Suppressor macrophage treated with lipopolysaccharide for 1 hour (primary cell): Measurements from ENCODE around the gene USP31.

Experiments used
- DNase-seq, 3 donors: peaks; one replicate each; pipeline ENCODE4 v3.0.0-alpha.2; 2020 to 2022

USP31 gene, protein sequence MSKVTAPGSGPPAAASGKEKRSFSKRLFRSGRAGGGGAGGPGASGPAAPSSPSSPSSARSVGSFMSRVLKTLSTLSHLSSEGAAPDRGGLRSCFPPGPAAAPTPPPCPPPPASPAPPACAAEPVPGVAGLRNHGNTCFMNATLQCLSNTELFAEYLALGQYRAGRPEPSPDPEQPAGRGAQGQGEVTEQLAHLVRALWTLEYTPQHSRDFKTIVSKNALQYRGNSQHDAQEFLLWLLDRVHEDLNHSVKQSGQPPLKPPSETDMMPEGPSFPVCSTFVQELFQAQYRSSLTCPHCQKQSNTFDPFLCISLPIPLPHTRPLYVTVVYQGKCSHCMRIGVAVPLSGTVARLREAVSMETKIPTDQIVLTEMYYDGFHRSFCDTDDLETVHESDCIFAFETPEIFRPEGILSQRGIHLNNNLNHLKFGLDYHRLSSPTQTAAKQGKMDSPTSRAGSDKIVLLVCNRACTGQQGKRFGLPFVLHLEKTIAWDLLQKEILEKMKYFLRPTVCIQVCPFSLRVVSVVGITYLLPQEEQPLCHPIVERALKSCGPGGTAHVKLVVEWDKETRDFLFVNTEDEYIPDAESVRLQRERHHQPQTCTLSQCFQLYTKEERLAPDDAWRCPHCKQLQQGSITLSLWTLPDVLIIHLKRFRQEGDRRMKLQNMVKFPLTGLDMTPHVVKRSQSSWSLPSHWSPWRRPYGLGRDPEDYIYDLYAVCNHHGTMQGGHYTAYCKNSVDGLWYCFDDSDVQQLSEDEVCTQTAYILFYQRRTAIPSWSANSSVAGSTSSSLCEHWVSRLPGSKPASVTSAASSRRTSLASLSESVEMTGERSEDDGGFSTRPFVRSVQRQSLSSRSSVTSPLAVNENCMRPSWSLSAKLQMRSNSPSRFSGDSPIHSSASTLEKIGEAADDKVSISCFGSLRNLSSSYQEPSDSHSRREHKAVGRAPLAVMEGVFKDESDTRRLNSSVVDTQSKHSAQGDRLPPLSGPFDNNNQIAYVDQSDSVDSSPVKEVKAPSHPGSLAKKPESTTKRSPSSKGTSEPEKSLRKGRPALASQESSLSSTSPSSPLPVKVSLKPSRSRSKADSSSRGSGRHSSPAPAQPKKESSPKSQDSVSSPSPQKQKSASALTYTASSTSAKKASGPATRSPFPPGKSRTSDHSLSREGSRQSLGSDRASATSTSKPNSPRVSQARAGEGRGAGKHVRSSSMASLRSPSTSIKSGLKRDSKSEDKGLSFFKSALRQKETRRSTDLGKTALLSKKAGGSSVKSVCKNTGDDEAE (N-terminal part only)

DNA sequence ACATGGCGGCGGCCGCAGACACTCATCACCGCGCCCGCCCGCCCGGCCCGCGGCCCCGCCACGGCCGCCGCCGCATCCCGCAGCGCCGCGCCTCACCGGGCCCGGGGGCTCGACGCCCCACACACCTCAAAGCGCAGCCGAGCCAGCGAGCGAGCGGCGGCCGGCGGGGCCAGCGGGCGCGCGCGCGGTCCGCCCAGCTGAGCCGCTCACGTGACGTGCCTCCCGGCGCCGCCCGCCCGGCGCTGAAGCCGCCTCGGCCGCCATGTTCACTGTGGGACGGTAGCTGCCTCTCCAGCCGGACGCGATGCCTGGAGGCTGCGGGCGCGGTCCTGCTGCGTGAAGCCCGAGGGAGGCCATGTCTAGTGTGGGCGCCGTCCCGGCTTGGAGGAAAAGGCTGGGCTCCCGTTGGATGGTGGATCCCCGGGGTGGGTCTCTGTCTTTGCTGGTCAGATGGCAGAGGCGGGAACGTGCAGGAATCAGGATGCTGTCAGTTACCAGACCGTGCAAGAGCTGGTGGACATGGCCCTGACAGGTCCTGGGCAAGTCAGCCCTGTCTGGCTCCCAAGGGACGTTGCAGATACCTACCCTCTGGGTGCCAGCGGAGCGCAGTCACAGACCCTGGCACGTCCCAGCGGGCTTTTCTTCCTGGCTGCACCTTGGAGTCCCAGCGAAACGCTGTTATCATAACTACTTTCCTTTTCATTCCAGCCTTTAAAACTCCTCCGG lies at the start of gene USP31:
Gene USP31, minus strand, starts transcription at position 186 of the 726 bp plus-strand sequence. Its CDS starts 182 bp downstream, at position 4.
- DNase-seq: peak; percentile 95 to 98 (median 98)

DNA sequence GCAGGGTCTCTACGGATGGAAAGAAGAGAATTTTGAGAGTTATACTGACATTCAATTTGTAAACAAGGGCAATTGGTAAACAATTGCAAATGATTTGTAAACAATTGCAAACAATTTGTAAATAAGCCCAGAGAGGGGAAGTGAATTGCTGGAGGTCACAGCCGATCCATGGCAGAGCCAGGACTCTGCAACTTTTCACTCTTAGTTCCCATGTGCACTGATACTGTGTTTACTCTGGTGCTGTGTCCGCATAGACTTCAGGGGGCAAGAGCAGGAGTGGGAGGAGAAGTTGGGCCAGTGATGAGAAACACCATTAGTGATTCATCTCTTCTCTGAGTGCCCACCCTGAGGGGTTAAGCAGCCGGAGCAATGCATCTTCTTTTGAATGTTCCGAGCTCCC lies 47.3 kb upstream of the USP31 start:
- DNase-seq: no peak

DNA sequence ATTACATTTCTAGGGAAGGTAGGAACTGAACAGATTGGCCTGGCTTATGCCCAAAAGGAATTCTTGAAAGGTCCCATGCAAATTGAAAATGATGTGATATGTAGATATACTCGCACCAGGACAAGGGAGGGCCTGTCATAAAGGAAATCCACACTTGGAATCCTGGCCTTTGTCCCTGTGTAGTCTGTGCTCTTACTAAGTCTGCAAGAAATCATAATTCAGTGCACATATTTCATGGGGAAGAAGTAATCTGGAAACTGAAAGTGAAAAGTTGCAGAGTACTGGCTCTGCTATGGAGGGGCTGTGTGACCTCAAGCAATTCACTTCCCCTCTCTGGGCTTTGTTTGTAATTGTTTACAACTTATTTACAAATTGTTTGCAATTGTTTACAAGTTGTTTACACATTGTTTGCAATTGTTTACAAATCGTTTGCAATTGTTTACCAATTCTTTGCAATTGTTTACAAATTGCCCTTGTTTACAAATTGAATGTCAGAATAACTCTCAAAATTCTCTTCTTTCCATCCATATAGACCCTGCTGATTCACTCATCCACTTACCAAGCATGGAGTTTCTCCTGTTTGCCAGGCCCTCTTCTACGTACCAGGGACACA lies 46.2 kb upstream of the USP31 start:
- DNase-seq: peak; percentile 30 to 42 (median 42)

DNA sequence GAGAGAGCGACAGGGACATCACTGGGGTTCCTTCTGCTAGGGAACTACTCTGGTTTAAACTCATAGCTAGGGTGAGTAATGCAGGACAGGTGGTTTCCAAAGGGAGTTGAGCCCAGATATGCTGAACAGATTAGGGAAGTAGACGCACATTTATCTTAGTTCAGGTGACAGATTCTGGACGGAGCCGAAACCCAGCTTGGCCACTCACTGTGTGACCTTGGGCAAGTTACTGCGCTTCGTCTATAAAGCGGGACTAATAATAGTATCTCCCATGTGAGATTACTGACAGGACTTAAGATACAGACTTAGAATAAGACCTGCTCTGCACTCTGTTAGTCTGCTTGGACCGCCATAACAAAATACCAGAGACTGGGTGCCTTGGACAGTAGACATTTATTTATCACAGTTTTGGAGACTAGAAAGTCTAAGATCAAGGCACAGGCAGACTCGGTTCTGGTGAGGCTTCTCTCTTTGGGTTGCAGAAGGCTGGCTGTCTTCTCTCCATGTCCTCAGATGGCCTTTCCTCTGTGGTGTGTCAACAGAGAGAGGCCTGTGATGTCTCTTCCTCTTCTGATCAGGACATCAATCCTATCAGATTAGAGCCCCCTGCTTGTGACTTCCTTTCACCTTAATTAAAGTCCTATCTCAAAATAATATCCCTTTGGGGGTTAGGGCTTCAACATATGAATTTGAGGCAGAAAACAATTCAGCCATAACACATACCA lies 45.4 kb upstream of the USP31 start:
- peak in 2 of 3 donors; percentile 12 to 14 for DNase-seq

GRCh38 chr16:23188911-23189310 lies 39.7 kb upstream of the USP31 start:
- DNase-seq: no peak

- DNase-seq: no peak
Measured at GRCh38 chr16:23187341-23187740, 38.1 kb upstream of the USP31 start.

DNA sequence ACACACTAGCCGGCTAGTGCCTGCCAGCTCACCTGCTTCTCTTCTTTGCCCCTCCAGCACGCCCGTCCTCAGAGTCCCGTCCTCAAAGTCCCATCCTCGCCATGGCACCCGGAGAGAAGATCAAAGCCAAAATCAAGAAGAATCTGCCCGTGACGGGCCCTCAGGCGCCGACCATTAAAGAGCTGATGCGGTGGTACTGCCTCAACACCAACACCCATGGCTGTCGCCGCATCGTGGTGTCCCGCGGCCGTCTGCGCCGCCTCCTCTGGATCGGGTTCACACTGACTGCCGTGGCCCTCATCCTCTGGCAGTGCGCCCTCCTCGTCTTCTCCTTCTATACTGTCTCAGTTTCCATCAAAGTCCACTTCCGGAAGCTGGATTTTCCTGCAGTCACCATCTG lies 36.9 kb upstream of the USP31 start:
- DNase-seq: no peak

DNA sequence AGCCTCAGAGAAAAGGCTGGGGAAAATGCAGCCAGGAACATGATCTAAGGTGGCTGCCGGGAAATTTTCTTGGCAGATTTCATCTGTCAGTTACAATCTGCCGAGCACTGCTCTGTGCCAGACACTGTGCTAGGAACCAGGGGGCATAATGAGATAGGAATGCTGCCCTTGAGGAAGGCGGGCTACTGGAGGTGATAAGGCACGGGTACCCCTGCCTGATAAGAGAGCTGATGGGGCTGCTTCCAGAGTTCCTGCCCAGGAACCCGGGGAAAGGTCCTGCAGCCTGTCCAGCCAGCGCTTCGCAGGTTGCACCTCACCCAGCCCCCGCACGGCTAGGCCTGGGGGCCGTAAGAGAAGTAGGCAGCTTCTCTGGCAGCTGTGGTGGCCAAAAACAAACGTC lies 36.4 kb upstream of the USP31 start:
- no peak for DNase-seq

GRCh38 chr16:23183543-23183862 lies 34.3 kb upstream of the USP31 start:
- no peak for DNase-seq

GRCh38 chr16:23182679-23183542 lies 33.7 kb upstream of the USP31 start, which contains the start of gene SCNN1G:
SCNN1G (plus strand) TSS chr16:23182745; CDS start chr16:23186272, 3,527 bp downstream.
- peak in 1 of 3 donors; percentile 1 for DNase-seq

DNA sequence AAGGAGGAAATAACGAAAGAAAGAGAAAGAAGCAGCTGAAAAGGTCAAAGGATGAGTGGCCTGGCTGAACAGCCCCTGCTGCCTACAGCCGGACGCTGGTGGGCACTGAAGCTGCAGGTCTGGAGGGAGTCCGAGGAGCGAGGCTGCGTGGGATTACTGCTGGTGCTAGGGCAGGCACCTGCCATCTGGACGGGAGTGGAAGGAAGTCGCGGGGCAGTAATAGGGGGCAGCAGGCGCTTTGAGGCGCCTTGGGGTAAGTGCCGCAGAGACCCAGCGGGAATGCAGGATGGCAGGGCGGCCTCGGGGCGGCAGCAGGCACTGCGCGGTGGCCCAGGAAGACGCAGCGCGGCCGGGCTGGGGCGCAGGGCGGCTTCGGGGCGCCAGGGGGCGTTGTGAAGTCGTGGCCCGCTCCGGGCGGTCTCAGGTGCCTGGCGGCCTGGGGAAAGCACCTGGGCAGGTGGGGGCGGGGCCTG lies 33.0 kb upstream of the USP31 start:
- peak; percentile 68 to 89 (median 79) for DNase-seq

DNA sequence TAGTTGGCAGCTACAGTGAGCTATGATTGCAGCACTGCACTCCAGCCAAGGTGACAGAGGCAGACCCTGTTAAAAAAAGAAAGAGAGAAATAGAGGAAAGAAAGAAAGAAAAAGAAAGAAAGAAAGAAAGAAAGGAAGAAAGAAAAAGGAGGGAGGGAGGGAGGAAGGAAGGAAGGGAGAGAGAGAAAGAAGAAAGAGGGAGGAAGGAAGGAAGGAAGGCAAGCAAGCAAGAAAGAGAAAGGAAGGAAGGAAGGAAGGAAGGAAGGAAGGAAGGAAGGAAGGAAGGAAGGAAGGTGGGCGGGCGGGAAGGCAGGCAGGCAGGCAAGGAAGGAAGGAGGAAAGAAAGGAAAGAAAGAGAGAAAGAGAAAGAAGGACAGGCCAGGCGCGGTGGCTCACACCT lies 32.3 kb upstream of the USP31 start:
- no peak for DNase-seq

DNA sequence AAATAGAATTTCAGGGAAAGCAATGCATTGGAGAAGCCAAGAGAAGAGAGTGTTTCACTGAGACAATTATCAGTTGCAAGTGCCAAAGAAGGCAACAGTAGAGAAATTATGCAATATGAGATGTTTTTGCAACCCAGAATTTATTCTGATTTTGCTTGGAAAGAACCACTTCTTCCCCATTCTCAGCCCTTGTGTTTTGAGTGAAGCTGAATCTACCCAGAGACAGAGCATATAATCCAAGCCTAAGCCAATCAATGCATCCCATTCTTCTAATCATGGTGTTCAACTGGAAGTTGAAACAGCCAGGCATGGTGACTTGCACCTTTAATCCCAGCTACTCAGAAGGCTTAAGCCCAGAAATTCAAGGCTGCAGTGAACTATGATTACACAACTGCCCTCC lies 26.4 kb upstream of the USP31 start:
- DNase-seq: peak in 1 of 3 donors; percentile 7

DNA sequence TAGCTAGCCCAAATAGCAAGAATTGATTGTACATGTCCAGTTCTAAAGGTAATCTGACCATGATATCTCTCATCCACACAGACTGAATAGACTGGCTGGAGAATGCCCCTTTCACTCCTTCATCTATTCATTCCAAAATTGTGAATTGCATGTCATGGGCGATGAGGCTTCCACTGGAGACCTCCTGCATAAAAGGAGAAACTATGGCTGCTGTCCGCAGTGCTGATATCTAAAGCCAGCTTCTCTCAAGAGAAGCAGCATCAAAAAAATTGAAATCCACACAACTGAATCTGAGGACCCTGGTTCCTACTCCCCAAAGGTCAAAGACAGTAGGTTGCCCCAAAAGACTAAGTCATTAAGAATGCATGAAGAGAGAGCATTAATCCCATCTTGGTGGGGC lies 25.4 kb upstream of the USP31 start:
- DNase-seq: peak in 1 of 3 donors; percentile 25

- DNase-seq: no peak
Measured at GRCh38 chr16:23172994-23173393, 23.7 kb upstream of the USP31 start.

- peak in 1 of 3 donors; percentile 7 for DNase-seq
Measured at GRCh38 chr16:23172583-23172982, 23.3 kb upstream of the USP31 start.

- DNase-seq: no peak
Measured at GRCh38 chr16:23164736-23165135, 15.5 kb upstream of the USP31 start.

DNA sequence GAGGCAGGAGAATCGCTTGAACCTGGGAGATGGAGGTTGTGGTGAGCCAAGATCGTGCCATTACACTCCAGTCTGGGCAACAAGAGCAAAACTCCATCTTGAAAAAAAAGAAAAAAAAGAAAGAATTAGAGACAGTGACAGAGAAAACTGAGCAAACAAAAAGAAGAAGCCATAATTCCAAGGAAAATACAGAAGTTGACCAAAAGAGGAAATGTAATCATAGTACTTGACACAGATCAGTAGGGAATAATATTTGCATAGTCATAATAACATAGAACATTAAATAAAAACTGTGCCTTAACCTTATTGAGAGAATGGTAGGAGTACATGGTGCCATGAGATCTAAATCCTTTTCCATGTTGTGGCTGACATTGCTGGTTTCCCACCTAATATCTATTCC lies 14.7 kb upstream of the USP31 start:
- peak in 2 of 3 donors; percentile 47 to 51 for DNase-seq

- DNase-seq: no peak
Measured at GRCh38 chr16:23160574-23160973, 11.3 kb upstream of the USP31 start.

DNA sequence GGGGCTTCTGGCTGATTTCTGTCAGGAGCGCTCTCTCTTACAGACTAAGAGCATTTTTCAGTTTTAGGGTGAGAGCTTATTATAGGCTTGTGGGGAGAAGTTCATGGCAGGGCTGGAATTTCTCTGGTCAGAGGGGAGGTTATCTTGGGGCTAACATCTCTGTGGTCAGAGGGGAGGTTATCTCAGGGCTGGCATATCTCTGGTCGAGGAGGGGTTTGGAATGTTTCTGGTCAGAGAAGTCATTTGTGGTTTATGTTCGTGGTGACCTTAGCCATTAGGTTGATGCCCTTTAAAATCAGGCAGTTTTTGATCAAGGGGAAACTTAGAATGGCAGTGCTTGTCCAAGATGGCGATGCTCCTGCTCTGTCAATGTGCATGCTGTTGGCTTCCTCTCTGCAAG lies 10.8 kb upstream of the USP31 start:
- no peak for DNase-seq
